GM10266 (cell line): Measurements from ENCODE around the gene WASF2.
"Not testable (repeated sequence)": the region's sequence is repeated elsewhere in the genome, so short reads cannot be mapped to it uniquely, and the experiment has no call there.

ENCODE experiments used
- DNase-seq: peaks from one replicate; pipeline ENCODE4 v3.0.0; 2012; ENCODE audit errors: extremely low spot score
- TF ChIP-seq, protein P1 (sequence below): IDR thresholded peaks from 2 replicates; pipeline ENCODE4 v1.5.1; 2012; ENCODE audit warnings: mild to moderate bottlenecking, low read depth; ENCODE audit not compliant: control insufficient read depth, insufficient read depth; ENCODE audit errors: missing control alignments

Gene WASF2

DNA sequence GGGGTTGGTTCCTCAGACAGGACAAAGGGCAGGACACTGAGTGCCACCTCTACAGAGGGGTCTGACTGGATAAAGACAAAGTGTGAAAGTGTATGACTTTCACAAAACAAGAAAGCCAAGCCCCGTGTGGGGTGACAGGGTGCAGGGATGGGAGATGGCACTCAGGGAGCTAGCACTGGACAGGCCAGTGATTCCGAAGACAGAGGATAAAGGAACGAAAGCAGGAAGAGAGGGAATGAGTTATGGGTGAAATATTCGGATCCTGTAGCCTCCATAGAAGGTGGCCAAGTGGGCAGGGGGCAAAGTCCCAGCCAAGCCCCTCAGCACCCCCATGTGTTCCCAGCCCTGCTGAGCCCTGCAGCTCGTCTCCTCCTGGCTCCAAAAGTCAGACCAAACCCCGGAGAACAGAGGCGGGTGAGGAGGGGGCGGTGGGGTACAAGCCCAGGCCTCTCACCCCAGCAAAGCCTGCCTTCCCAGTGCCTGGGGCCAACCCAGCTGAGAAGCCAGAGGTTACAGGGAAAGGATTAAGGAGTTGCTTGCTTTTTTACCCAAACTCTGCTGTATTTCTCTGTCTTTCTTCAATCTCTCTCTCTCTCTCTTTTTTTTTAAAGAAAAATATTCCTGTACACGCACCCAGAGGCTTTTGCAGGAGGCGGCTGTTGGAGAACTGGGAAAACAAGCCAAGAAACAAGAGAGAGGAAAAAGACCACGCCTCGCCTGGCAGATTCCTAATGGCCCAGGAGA is 14.0 kb upstream of the WASF2 start:
- no peak for DNase-seq
- TF ChIP-seq, protein P1, sequence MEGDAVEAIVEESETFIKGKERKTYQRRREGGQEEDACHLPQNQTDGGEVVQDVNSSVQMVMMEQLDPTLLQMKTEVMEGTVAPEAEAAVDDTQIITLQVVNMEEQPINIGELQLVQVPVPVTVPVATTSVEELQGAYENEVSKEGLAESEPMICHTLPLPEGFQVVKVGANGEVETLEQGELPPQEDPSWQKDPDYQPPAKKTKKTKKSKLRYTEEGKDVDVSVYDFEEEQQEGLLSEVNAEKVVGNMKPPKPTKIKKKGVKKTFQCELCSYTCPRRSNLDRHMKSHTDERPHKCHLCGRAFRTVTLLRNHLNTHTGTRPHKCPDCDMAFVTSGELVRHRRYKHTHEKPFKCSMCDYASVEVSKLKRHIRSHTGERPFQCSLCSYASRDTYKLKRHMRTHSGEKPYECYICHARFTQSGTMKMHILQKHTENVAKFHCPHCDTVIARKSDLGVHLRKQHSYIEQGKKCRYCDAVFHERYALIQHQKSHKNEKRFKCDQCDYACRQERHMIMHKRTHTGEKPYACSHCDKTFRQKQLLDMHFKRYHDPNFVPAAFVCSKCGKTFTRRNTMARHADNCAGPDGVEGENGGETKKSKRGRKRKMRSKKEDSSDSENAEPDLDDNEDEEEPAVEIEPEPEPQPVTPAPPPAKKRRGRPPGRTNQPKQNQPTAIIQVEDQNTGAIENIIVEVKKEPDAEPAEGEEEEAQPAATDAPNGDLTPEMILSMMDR, result no peak

DNA sequence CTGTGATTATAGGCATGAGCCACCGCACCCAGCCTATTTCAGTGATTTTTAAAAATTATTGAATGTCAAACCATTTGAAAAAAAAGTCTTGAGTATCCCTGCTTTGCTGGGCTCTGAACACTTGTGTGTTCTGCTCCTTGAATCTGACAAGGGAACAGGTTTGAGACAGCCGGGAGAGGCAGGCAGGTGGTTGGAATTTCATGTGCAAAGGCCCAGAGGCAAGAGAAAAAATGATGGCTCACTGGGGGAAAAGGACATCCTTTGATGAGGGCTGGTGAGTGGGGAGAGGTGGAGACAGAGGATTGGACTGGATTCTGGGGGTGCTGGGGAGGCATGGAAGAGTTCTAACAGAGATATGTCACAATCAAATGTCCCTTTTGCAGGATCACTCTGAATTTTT is 13.1 kb upstream of the WASF2 start:
- TF ChIP-seq, protein P1, result no peak
- DNase-seq, result no peak

DNA sequence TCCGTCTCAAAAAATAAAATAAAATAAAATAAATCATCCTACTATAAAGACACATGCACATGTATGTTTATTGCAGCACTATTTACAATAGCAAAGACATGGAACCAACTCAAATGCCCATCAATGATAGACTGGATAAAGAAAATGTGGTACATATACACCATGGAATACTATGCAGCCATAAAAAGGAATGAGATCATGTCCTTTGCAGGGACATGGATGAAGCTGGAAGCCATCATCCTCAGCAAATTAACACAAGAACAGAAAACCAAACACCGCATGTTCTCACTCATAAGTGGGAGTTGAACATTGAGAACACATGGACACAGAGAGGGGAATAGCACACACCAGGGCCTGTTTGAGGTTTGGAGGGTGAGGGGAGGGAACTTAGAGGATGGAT is 11.2 kb upstream of the WASF2 start:
- not testable (repeated sequence) for DNase-seq

DNA sequence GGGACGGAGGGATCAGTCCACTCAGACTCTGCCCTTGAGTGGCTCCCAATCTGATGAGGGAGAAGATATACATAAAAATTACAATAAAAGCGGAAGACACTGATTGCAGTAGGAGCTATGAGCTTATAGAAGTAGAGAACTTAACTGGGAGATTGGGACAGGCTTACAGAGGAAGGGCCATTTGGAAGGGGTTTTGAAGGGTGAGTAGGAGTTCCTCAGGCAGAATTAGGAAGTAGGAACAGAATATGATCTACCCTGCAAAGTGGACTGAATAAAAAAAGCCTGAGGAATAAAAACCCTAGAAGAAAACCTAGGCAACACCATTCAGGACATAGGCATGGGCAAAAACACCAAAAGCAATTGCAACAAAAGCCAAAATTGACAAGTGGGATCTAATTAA is 9.2 kb upstream of the WASF2 start:
- TF ChIP-seq, protein P1, result no peak
- no peak for DNase-seq

DNA sequence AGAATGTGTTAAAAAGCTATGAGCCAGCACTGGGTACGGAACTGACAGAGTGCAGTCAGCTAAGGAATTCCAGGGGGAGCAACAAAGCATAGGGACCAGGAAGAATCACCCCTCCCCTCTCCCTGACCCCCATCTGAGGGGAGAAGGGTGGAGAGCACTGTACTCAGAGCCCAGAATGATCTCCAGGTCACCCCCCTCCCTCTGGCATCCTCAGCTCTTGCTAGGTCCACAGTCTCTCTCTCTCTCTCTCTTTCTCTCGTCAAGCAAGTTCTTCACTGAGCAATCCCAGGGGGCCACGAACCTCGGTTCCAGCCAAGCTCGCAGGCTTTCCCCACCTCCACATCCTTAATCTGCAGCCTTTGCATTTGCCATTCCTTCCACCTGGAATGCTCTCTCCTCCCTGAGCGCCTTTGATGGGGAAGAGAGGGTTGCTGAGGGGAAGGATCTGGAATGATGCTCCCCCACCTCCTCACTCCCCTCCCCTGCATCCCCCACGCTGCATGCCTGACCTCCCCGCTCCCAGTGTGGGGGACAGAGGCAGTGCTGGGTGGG is 6.7 kb upstream of the WASF2 start:
- DNase-seq, result no peak
- TF ChIP-seq, protein P1, result no peak

DNA sequence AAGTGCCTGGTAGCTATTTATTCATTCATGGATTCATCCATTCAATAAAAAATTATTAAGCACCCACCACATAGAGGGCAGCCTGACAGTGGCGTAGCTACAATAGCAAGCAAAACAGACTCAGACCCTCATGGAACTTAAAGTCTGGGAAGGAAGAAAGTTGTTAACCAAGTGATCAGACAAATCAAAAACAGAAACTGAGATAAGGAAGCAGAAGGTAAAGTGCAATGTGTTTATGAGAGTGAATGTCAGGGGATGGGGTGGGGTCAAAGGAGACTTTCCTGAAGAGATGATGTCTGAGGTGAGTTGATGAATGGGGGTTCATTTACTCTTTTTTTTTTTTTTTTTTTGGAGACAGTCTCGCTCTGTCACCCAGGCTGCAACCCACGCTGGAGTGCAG is 2.8 kb upstream of the WASF2 start:
- TF ChIP-seq, protein P1, result no peak
- no peak for DNase-seq

DNA sequence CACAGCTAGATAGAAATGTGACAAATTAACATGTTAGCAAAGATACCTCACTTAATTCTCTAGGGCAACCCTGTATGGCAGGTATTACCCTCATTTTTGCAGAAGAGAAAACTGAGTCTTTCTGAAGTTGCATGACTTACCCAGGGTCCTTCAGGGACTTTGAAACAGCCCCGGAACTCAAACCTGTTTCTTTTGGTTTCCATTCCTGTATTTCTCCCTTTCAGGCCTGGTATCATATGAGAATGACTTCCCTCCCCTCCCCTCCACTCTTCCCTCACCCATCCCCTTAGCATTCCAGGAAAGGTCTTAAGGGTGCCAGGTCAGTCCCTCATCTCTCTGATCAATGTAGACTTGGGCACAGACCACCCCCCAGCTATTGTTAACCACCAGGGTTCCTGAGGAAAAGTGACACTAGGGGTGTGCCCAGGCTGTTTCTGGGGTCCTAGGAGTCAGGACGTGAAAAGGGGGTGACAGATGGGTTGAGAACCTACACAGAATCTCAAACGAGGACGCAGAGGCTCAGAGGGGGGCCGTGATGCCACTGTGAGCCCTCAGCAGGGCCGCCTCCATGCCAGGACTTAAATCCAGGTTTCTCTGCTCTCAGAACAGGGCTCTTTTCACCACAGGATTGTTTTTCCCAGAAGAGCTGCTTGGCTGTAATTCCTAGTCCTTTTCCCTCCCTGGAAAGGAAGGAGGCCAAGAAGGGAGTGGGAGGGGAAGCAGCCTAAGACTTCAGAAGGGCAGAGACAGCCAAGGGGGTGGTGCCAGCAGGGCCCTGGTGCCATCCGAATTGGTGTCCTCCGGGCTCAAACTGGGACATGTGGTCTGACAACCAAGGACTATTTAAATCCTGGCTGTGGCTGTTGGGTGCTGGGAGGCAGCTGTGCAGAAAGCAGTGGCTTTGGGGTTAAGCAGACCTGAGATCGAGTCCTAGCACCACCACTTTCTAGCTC is 2.1 kb upstream of the WASF2 start:
- TF ChIP-seq, protein P1, result no peak
- no peak for DNase-seq
